Stomach (tissue), 4 donors: ENCODE measurements around the gene MAN1B1.

ENCODE experiments used
- EP300 ChIP-seq: sonication (generic); formaldehyde crosslinking; IDR thresholded peaks from one replicate; pipeline ENCODE4 v1.6.1; 2017; ENCODE audit warnings: antibody characterized with exemption
- TF ChIP-seq, protein P1 (sequence below), 7 experiments: fragments of 450-650 bp in 4 of 7; fragments of 200-600 bp in 3 of 7; sonication (generic) in 3 of 7; IDR thresholded peaks; one replicate each; pipeline ENCODE4 v1.5.1; 2016 to 2019; ENCODE audit warnings: antibody characterized with exemption in 7 of 7, control low read depth in 2 of 7, mild to moderate bottlenecking in 1 of 7

DNA sequence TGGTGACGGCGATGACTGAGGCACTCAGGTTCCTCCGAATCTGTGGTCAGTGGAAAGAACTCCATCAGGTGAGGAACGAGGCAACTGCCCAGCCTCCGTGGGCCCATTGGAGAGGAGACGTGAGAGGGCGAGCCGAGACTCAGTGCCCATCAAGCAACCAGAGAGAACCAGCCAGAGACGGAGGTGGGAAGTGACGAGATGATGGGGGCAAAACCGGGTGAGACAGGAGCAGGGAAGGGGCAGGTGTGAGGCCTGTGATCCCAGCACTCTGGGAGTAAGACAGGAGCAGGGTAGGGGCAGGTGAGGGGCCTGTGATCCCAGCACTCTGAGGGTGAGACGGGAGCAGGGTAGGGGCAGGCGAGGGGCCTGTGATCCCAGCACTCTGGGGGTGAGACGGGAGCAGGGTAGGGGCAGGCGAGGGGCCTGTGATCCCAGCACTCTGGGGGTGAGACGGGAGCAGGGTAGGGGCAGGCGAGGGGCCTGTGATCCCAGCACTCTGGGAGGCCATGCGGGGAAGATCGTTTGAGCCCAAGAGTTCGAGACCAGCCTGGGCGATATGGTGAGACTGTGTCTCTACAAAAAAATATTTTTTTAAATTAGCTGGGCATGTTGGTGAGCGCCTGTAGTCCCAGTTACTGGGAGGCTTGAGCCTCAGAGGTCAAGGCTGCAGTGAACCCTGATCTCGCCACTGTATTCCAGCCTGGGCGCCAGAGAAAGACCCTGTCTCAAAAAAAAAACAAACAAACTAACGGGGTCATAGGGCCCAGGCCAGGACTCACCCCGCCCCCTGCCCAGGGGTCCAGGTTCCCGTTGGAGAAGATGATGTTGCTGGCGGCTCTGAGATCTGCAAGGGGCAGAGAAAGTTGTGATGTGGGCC is 24.4 kb downstream of the MAN1B1 start:
- TF ChIP-seq, protein P1, sequence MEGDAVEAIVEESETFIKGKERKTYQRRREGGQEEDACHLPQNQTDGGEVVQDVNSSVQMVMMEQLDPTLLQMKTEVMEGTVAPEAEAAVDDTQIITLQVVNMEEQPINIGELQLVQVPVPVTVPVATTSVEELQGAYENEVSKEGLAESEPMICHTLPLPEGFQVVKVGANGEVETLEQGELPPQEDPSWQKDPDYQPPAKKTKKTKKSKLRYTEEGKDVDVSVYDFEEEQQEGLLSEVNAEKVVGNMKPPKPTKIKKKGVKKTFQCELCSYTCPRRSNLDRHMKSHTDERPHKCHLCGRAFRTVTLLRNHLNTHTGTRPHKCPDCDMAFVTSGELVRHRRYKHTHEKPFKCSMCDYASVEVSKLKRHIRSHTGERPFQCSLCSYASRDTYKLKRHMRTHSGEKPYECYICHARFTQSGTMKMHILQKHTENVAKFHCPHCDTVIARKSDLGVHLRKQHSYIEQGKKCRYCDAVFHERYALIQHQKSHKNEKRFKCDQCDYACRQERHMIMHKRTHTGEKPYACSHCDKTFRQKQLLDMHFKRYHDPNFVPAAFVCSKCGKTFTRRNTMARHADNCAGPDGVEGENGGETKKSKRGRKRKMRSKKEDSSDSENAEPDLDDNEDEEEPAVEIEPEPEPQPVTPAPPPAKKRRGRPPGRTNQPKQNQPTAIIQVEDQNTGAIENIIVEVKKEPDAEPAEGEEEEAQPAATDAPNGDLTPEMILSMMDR (IDR thresholded peaks at IDR 0.05): no peak
- TF ChIP-seq EP300: no peak
